Naive thymus-derived CD8-positive, alpha-beta T cell (primary cell): ENCODE results near the gene USP54. TPM values are rescaled to one million over a fixed set of nuclear protein-coding genes. Genes with fewer than 3 reads are reported as not detected.

Source experiments
- ATAC-seq, 2 donors: fragments of 150-1000 bp; cut with Tn5 transposase in 1 of 2; sonication (Bioruptor Pico), chemical (Tn5 transposase) in 1 of 2; 1 replicate in 1 of 2; 2 replicates in 1 of 2; pipeline ENCODE4 v1.10.0; 2021; ENCODE audit warnings: mild to moderate bottlenecking in 2 of 2, moderate library complexity in 2 of 2
- POLR2A ChIA-PET: fragments of 350-600 bp; sonication (Branson Sonifier 250); formaldehyde crosslinking; loops from one replicate; lab custom pipeline; 2021; ENCODE audit warnings: antibody characterized with exemption; lab: Charles Lee
- DNase-seq, 10 donors: peaks; one replicate each; pipeline versions ENCODE4 v3.0.0 to v3.0.0-alpha.2; 2020 to 2022
- H3K27ac Mint-ChIP-seq, 10 donors: one replicate each; pipeline ENCODE4 v1.8.0; 2020 to 2022; ENCODE audit warnings: mild to moderate bottlenecking in 10 of 10, mixed read lengths in 10 of 10, moderate library complexity in 4 of 10, inconsistent platforms in 1 of 10
- H3K27me3 Mint-ChIP-seq, 5 donors: one replicate each; pipeline ENCODE4 v1.8.0; 2021 to 2022; ENCODE audit warnings: mixed read lengths in 5 of 5
- H3K36me3 Mint-ChIP-seq, 3 donors: one replicate each; pipeline ENCODE4 v1.8.0; 2020 to 2022; ENCODE audit warnings: mixed read lengths in 3 of 3, mild to moderate bottlenecking in 2 of 3, inconsistent platforms in 1 of 3
- H3K4me1 Mint-ChIP-seq, 4 donors: one replicate each; pipeline ENCODE4 v1.8.0; 2021 to 2022; ENCODE audit warnings: mixed read lengths in 4 of 4
- H3K4me3 Mint-ChIP-seq, 10 donors: one replicate each; pipeline ENCODE4 v1.8.0; 2020 to 2022; ENCODE audit warnings: mild to moderate bottlenecking in 10 of 10, mixed read lengths in 10 of 10, moderate library complexity in 6 of 10, inconsistent platforms in 1 of 10
- H3K9me3 Mint-ChIP-seq, 9 donors: one replicate each; pipeline ENCODE4 v1.8.0; 2020 to 2022; ENCODE audit warnings: mixed read lengths in 9 of 9, mild to moderate bottlenecking in 3 of 9, inconsistent platforms in 1 of 9, moderate library complexity in 1 of 9
- polyA plus RNA-seq, 3 donors: library from polyadenylated mRNA; unstranded; fragments of 300-500 nt; fragmentation: Illumina TruSeq; gene quantifications; one replicate each; pipeline ENCODE4 v1.2.3, GENCODE V29; 2021
- total RNA-seq, 8 experiments: library from RNA in 2 of 8; stranded (reverse) in 2 of 8; gene quantifications; one replicate each; pipeline ENCODE4 v1.2.3 and lab custom pipeline; 2021 to 2026

The USP54 gene, protein sequence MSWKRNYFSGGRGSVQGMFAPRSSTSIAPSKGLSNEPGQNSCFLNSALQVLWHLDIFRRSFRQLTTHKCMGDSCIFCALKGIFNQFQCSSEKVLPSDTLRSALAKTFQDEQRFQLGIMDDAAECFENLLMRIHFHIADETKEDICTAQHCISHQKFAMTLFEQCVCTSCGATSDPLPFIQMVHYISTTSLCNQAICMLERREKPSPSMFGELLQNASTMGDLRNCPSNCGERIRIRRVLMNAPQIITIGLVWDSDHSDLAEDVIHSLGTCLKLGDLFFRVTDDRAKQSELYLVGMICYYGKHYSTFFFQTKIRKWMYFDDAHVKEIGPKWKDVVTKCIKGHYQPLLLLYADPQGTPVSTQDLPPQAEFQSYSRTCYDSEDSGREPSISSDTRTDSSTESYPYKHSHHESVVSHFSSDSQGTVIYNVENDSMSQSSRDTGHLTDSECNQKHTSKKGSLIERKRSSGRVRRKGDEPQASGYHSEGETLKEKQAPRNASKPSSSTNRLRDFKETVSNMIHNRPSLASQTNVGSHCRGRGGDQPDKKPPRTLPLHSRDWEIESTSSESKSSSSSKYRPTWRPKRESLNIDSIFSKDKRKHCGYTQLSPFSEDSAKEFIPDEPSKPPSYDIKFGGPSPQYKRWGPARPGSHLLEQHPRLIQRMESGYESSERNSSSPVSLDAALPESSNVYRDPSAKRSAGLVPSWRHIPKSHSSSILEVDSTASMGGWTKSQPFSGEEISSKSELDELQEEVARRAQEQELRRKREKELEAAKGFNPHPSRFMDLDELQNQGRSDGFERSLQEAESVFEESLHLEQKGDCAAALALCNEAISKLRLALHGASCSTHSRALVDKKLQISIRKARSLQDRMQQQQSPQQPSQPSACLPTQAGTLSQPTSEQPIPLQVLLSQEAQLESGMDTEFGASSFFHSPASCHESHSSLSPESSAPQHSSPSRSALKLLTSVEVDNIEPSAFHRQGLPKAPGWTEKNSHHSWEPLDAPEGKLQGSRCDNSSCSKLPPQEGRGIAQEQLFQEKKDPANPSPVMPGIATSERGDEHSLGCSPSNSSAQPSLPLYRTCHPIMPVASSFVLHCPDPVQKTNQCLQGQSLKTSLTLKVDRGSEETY (N-terminal part only)
- total RNA-seq (1 to 10 TPM; 5.4 to 7.3 TPM), polyA plus RNA-seq (1 to 10 TPM in 1 of 3 donors, under 1 TPM in 2; 0.71 to 1.7 (median 0.99) TPM), total RNA-seq (lab: John Stamatoyannopoulos, UW) (8.3 to 18.4 (median 10.1) reads per million in 6 experiments)

DNA sequence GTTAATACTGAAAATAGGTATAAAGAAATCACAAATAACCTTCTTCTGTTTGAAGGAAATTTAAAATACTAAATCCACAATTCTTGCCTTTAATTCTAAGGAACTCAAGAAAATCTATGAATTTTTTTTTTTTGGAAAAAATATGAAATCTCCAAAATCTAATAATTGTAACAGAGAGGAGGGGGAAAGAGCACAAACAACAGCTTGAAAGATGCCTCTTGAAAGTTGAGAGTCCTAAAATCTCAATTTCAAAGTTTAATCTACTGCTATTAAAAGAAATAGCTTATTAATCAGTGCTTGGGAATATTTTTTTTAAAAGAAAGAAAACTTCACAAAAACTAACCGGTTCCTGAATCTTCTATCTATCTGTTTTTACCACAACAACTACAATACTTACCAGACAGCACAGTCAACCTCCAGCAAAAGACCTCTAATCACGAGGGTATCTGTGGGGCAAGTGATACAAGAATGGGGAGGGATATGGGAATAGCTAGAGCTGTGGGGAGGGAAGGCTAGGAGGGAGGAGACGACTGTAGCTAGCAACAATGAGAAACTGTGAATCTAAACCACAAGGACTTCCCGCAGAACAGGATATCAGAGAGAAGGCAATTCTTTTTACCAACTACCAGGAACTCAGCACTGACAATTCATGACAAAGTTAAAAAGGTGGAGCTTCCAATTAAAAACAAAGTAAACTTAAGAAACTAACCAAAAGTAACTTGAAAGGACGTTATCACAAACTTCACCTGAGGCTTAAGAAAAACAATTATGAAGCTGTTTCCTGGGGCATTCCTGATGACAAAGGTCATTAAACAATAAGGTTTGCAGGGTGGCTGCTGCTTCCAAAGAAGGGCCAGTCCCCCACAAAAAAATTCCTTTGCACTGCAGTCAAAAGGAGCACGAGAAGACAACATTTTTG, at the start of gene USP54:
TSS of gene USP54 (minus strand) at position 462 of the 919 bp plus-strand sequence. CDS start 15,684 bp downstream, outside the sequence.
- no peaks in the 10 kb centered on the region for H3K9me3 Mint-ChIP-seq
- H3K36me3 Mint-ChIP-seq = no peaks in the 10 kb centered on the region
- H3K4me1 Mint-ChIP-seq = peaks cover 8 to 22% (median 15%) of the 10 kb centered on the region in 4 donors
- peak; percentile 70 to 87 for ATAC-seq
- POLR2A ChIA-PET = interaction anchor here (0.9 kb wide), 1 partner anchor 34 kb away, joined by 4 read pairs; no protein-coding TSS in a partner anchor
- DNase-seq = peak in 3 of 10 donors; percentile 25 to 42 (median 36)
- H3K27ac Mint-ChIP-seq = peak within 1 kb of the TSS in 9 of 10 donors; percentile 47 to 91 (median 75)
- no peaks in the 10 kb centered on the region for H3K27me3 Mint-ChIP-seq
- H3K4me3 Mint-ChIP-seq = peak within 1 kb of the TSS; percentile 29 to 81 (median 68)

- Mint-ChIP-seq H3K27me3 (peaks cover 0 to 5% (median 4%) of the 10 kb centered on the region in 5 donors), H3K9me3 (no peaks in the 10 kb centered on the region), H3K4me1 (peaks cover 0 to 4% (median 3%) of the 10 kb centered on the region in 4 donors), H3K27ac (peak overlapping the region in 2 of 10 donors; percentile 0 to 39), H3K36me3 (no peaks in the 10 kb centered on the region), H3K4me3 (no peak overlapping the region)
- no peak for DNase-seq
- POLR2A ChIA-PET = no interaction called here
- ATAC-seq = no peak
Observed at GRCh38 chr10:73639286-73639685, 48.1 kb upstream of the USP54 start.

DNA sequence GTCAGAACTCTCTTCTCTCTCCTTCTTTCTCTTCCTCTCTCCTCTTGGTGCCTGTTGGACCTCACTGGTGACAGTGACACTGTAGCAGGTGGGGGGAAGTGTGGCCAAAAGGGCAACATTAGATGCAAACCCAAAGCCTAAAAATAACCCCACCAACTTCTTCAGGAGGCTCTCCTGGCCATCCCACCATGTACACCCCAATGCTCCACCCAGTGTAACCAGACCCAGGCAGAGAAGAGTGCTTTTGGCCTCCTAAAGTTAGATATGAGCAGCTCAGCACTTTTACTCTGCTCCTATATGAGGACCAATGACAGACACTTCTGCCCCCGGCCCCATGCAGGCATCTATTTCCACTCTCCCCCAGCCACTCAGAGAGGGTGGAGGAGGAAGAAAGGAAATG, 44.6 kb upstream of the USP54 start:
- Mint-ChIP-seq H3K9me3 (no peaks in the 10 kb centered on the region), H3K36me3 (no peaks in the 10 kb centered on the region), H3K4me1 (no peaks in the 10 kb centered on the region), H3K4me3 (no peak overlapping the region), H3K27ac (no peak overlapping the region), H3K27me3 (peaks cover 0 to 2% (median 0%) of the 10 kb centered on the region in 5 donors)
- POLR2A ChIA-PET = no interaction called here
- DNase-seq (no peak), ATAC-seq (no peak)

- Mint-ChIP-seq H3K9me3 (no peaks in the 10 kb centered on the region), H3K36me3 (no peaks in the 10 kb centered on the region), H3K4me1 (no peaks in the 10 kb centered on the region), H3K4me3 (no peak overlapping the region), H3K27ac (no peak overlapping the region), H3K27me3 (peaks cover 0 to 2% (median 0%) of the 10 kb centered on the region in 5 donors)
- DNase-seq = no peak
- POLR2A ChIA-PET = no interaction called here
- no peak for ATAC-seq
Observed at GRCh38 chr10:73634421-73634820, 43.3 kb upstream of the USP54 start.

DNA sequence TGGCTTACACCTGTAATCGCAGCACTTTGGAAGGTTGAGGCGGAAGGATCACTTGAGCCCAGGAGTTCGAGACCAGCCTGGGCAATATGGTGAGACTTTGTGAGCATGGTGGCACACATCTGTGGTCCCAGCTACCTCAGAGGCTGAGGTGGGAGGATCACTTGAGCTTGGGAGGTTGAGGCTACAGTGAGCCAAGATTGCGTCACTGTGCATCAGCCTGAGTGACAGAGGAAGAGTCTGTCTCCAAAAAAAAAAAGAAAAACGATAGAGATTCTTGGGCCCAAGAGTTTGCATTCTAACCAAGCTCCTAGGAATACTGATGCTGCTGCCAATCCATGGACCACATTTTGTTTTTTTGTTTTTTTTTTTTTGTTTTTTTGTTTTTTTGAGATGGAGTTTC, 38.0 kb upstream of the USP54 start:
- Mint-ChIP-seq H3K9me3 (no peaks in the 10 kb centered on the region), H3K27ac (no peak overlapping the region), H3K27me3 (no peaks in the 10 kb centered on the region), H3K4me3 (no peak overlapping the region), H3K36me3 (no peaks in the 10 kb centered on the region), H3K4me1 (peaks cover 10 to 23% (median 17%) of the 10 kb centered on the region in 4 donors)
- POLR2A ChIA-PET = no interaction called here
- no peak for ATAC-seq
- DNase-seq = no peak

- ATAC-seq (no peak), DNase-seq (no peak)
- Mint-ChIP-seq H3K27ac (peak overlapping the region in 2 of 10 donors; percentile 5 to 67), H3K4me3 (no peak overlapping the region), H3K4me1 (peaks cover 10 to 23% (median 17%) of the 10 kb centered on the region in 4 donors), H3K9me3 (no peaks in the 10 kb centered on the region), H3K36me3 (no peaks in the 10 kb centered on the region), H3K27me3 (no peaks in the 10 kb centered on the region)
- POLR2A ChIA-PET = no interaction called here
Observed at GRCh38 chr10:73628405-73628804, 37.3 kb upstream of the USP54 start.

DNA sequence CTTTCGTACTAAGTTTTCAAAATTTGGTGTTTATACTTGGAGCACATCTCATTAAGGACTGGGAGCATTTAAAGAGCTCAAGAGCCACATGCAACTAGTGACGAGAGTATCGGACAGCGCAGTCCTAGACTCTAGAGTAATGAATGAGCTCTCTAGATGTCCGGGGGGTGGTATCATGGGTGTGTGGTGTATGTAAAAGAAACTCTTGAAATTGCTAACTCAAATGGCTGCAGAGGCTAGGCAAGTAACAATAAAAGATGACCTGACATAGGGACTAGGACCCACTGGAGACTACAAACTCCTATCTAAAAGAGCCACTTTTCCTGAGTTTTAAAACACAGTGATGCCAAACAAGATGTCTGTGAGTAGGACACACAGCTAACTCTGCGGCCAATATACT, 36.2 kb upstream of the USP54 start:
- no peaks in the 10 kb centered on the region for H3K27me3 Mint-ChIP-seq
- peak overlapping the region in 8 of 10 donors; percentile 27 to 100 (median 86) for H3K27ac Mint-ChIP-seq
- no peaks in the 10 kb centered on the region for H3K9me3 Mint-ChIP-seq
- H3K36me3 Mint-ChIP-seq = no peaks in the 10 kb centered on the region
- POLR2A ChIA-PET = no interaction called here
- ATAC-seq (no peak), DNase-seq (no peak)
- peak overlapping the region in 9 of 10 donors; percentile 8 to 98 (median 60) for H3K4me3 Mint-ChIP-seq
- peaks cover 10 to 23% (median 17%) of the 10 kb centered on the region in 4 donors for H3K4me1 Mint-ChIP-seq

- Mint-ChIP-seq H3K9me3 (no peaks in the 10 kb centered on the region), H3K4me1 (peaks cover 10 to 23% (median 17%) of the 10 kb centered on the region in 4 donors), H3K36me3 (no peaks in the 10 kb centered on the region), H3K4me3 (peak overlapping the region; percentile 92 to 98 (median 96)), H3K27ac (peak overlapping the region; percentile 96 to 100 (median 99)), H3K27me3 (no peaks in the 10 kb centered on the region)
- DNase-seq = peak; percentile 82 to 97 (median 93)
- ATAC-seq = peak; percentile 91 to 95
- POLR2A ChIA-PET = interaction anchor here (0.6 to 2.1 kb wide), 8 partner anchors 9 to 378 kb away, joined by 3 to 14 read pairs (median 4); partner anchors contain the start of genes ANXA7, PPP3CB and USP54
Observed at GRCh38 chr10:73625884-73626752, 35.0 kb upstream of the USP54 start.

DNA sequence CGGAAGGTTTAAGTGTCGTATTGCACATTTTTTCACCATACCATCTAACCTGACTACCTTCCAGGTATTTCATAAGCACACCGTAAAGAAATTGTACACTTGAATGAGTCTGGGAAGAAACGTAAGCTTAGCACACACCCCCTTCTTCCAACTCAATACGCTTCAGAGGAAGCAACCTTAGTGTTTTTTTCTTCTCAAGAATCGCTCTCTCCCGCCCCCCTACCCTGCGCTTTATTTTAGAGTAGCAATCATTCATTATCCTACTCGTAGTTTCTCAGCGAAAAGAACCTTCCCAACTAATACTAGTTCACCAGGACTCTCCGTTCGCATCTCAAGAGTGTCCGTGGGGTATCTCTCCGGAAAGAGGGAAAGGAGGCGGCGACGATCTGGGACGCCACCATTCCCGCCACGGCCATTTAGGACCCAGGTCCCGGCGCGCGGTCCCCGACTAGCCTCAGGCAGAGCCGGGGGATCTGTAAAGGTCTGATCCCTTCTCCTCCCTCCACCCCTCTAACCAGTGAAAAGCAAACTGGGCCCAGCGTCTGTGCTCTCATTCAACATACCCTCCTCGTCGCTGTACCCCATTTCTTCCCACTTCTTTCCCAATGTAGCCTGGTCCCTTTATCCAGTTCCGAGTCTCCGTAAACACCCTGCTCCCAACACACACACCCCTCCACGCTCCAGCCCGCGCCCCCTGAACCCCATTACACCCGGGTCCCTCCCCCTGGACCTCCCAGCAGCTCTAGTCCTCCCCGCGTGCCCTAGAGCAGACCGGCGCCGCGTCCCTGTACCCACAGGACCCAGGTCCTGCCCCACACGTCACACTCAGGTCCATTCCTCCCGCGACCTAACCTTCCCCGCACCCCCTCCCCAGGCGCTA, 34.1 kb upstream of the USP54 start:
- peak in 5 of 10 donors; percentile 6 to 28 (median 11) for DNase-seq
- POLR2A ChIA-PET = interaction anchor here (0.7 to 2.1 kb wide), 6 partner anchors 18 to 378 kb away, joined by 3 to 14 read pairs (median 4); partner anchors contain the start of genes ANXA7, PPP3CB and USP54
- Mint-ChIP-seq H3K4me1 (peaks cover 10 to 23% (median 17%) of the 10 kb centered on the region in 4 donors), H3K4me3 (peak overlapping the region; percentile 92 to 98 (median 96)), H3K27ac (peak overlapping the region; percentile 92 to 100 (median 98)), H3K27me3 (no peaks in the 10 kb centered on the region), H3K9me3 (no peaks in the 10 kb centered on the region), H3K36me3 (no peaks in the 10 kb centered on the region)
- ATAC-seq = peak; percentile 65 to 75

- POLR2A ChIA-PET = interaction anchor here (1.0 kb wide), 1 partner anchor 25 kb away, joined by 3 read pairs; no protein-coding TSS in a partner anchor
- no peak for DNase-seq
- H3K4me3 Mint-ChIP-seq = no peak overlapping the region
- no peaks in the 10 kb centered on the region for H3K36me3 Mint-ChIP-seq
- H3K27ac Mint-ChIP-seq = peak overlapping the region in 1 of 10 donors; percentile 56
- no peaks in the 10 kb centered on the region for H3K27me3 Mint-ChIP-seq
- no peak for ATAC-seq
- peaks cover 10 to 23% (median 17%) of the 10 kb centered on the region in 4 donors for H3K4me1 Mint-ChIP-seq
- no peaks in the 10 kb centered on the region for H3K9me3 Mint-ChIP-seq
Observed at GRCh38 chr10:73623056-73623455, 31.9 kb upstream of the USP54 start.
